HepG2 (cell line): Measurements from ENCODE around the gene NIPAL1. TPM values are rescaled to one million over a fixed set of nuclear protein-coding genes. Genes with fewer than 3 reads are reported as not detected.

Source experiments
- ATAC-seq: fragments of 200-7000 bp; cut with Tn5 transposase; 3 replicates; pipeline ENCODE4 v1.9.1; 2020; ENCODE audit warnings: mild to moderate bottlenecking, moderate library complexity
- BruUV-seq: library from RNA; stranded (reverse); fragments of 400-500 nt; replicated peaks from 2 replicates; lab custom pipeline; 2021; lab: Mats Ljungman, UMichigan
- CTCF ChIA-PET: fragments of 300-600 bp; formaldehyde crosslinking; extraction: SDS; loops from one replicate; lab custom pipeline; 2021; ENCODE audit warnings: low total read pairs, inconsistent platforms, low intra/inter-chr PET ratio; lab: Yijun Ruan, JAX
- POLR2A ChIA-PET: fragments of 350-600 bp; sonication (Branson Sonifier 250); formaldehyde crosslinking; loops from one replicate; lab custom pipeline; 2020; ENCODE audit warnings: antibody characterized with exemption, inconsistent platforms; lab: Yijun Ruan, JAX
- DNase-seq: peaks from one replicate; pipeline ENCODE4 v3.0.0-alpha.2; 2015; ENCODE audit warnings: low spot score
- FAIRE-seq: peaks from 3 replicates; lab custom pipeline; 2011; peaks lifted over from hg19 to GRCh38; lab: Jason Lieb, UNC
- H2AFZ ChIP-seq: one replicate; pipeline ENCODE4 v1.6.1; 2011; ENCODE audit warnings: low read length, inconsistent platforms
- H3K27ac ChIP-seq: fragments of 300-600 bp; 3 replicates; pipeline ENCODE4 v1.8.0; 2011; ENCODE audit warnings: mixed run types, mild to moderate bottlenecking, mixed read lengths, low read length, inconsistent platforms; ENCODE audit not compliant: insufficient read depth; ENCODE audit errors: extremely low read length
- H3K27me3 ChIP-seq, 2 experiments: fragments of 200-600 bp in 1 of 2; 2 replicates in 1 of 2; 3 replicates in 1 of 2; pipeline versions ENCODE4 v1.6.0 to v1.8.0; 2011; ENCODE audit warnings: low read length in 2 of 2, mild to moderate bottlenecking in 2 of 2, moderate library complexity in 2 of 2, inconsistent platforms in 1 of 2; ENCODE audit not compliant: insufficient read depth in 2 of 2, control insufficient read depth in 1 of 2
- H3K36me3 ChIP-seq, 2 experiments: fragments of 200-600 bp in 1 of 2; replicated peaks in 1 of 2; 2 replicates in 1 of 2; 3 replicates in 1 of 2; pipeline versions ENCODE4 v1.5.1 to v1.8.0; 2011; ENCODE audit warnings: low read length in 2 of 2, inconsistent platforms in 1 of 2; ENCODE audit not compliant: insufficient read depth in 2 of 2, control insufficient read depth in 1 of 2
- H3K4me1 ChIP-seq: 2 replicates; pipeline ENCODE4 v1.5.1; 2012; ENCODE audit warnings: low read length, inconsistent platforms; ENCODE audit not compliant: insufficient read depth
- H3K4me2 ChIP-seq: 2 replicates; pipeline ENCODE4 v1.6.0; 2011; ENCODE audit warnings: low read depth, low read length, inconsistent platforms
- H3K4me3 ChIP-seq, 3 experiments: fragments of 200-600 bp in 1 of 3; sonication (generic), shearing (Covaris generic) in 1 of 3; replicated peaks in 1 of 3; 2 replicates each; pipeline ENCODE4 v1.5.1; 2011 to 2016; ENCODE audit warnings: low read length in 3 of 3, inconsistent platforms in 2 of 3, low read depth in 2 of 3, mild to moderate bottlenecking in 2 of 3, control low read depth in 1 of 3, mixed read lengths in 1 of 3; ENCODE audit not compliant: insufficient read depth in 1 of 3
- H3K79me2 ChIP-seq: one replicate; pipeline ENCODE4 v1.6.1; 2011; ENCODE audit warnings: low read length, inconsistent platforms; ENCODE audit not compliant: insufficient read depth
- H3K9ac ChIP-seq: 2 replicates; pipeline ENCODE4 v1.6.0; 2011; ENCODE audit warnings: mild to moderate bottlenecking, low read depth, low read length, inconsistent platforms; ENCODE audit not compliant: insufficient read depth
- H3K9me3 ChIP-seq: 2 replicates; pipeline ENCODE4 v1.5.1; 2012; ENCODE audit warnings: mild to moderate bottlenecking, low read length
- H4K20me1 ChIP-seq: 2 replicates; pipeline ENCODE4 v1.6.0; 2011; ENCODE audit warnings: inconsistent platforms, mild to moderate bottlenecking, low read length, moderate library complexity; ENCODE audit not compliant: insufficient read depth
- ARID5B ChIP-seq: IDR thresholded peaks from 2 replicates; pipeline ENCODE4 v1.4.0; 2020; ENCODE audit warnings: mild to moderate bottlenecking, missing genetic modification reagents
- CCAR2 ChIP-seq: fragments of 200-400 bp; formaldehyde crosslinking; optimal IDR thresholded peaks from 2 replicates; pipeline ENCODE3; 2018; ENCODE audit warnings: low read depth, mild to moderate bottlenecking, low read length, moderate library complexity
- CEBPZ ChIP-seq: IDR thresholded peaks from 2 replicates; pipeline ENCODE4 v1.6.1; 2012; ENCODE audit warnings: low read length, improper control_type of control experiment
- DPF2 ChIP-seq: sonication (generic); formaldehyde crosslinking; IDR thresholded peaks from 2 replicates; pipeline ENCODE4 v1.4.0; 2020; ENCODE audit warnings: mild to moderate bottlenecking, low read depth, missing genetic modification reagents, borderline replicate concordance
- FUBP1 ChIP-seq: sonication (generic); formaldehyde crosslinking; IDR thresholded peaks from 2 replicates; pipeline ENCODE4 v1.5.1; 2020; ENCODE audit warnings: missing genetic modification reagents, mild to moderate bottlenecking, borderline replicate concordance
- GPN1 ChIP-seq: sonication (generic); formaldehyde crosslinking; IDR thresholded peaks from 2 replicates; pipeline ENCODE4 v1.5.1; 2020; ENCODE audit warnings: missing genetic modification reagents, borderline replicate concordance
- MZF1 ChIP-seq: sonication (generic); formaldehyde crosslinking; IDR thresholded peaks from 2 replicates; pipeline ENCODE4 v1.8.1; 2023; ENCODE audit warnings: mild to moderate bottlenecking, missing genetic modification reagents, borderline replicate concordance
- RAD51 ChIP-seq: fragments of 450-650 bp; IDR thresholded peaks from 2 replicates; pipeline ENCODE4 v1.6.1; 2016; ENCODE audit warnings: borderline replicate concordance
- ZEB1 ChIP-seq: IDR thresholded peaks from 2 replicates; pipeline ENCODE4 v1.6.1; 2012; ENCODE audit warnings: mild to moderate bottlenecking, low read depth, inconsistent platforms; ENCODE audit not compliant: insufficient replicate concordance
- ZMAT3 ChIP-seq: sonication (generic); formaldehyde crosslinking; conservative IDR thresholded peaks from 2 replicates; pipeline ENCODE4 v1.7.0; 2021; ENCODE audit warnings: missing genetic modification reagents
- ZNF333 ChIP-seq: sonication (generic); formaldehyde crosslinking; IDR thresholded peaks from 2 replicates; pipeline ENCODE4 v1.4.0; 2020; ENCODE audit warnings: mild to moderate bottlenecking, missing genetic modification reagents, borderline replicate concordance
- ZNF709 ChIP-seq: sonication (generic); formaldehyde crosslinking; IDR thresholded peaks from 2 replicates; pipeline ENCODE4 v1.5.0; 2020; ENCODE audit warnings: mild to moderate bottlenecking, missing genetic modification reagents
- WGBS: methylation state at CpG from one replicate; pipeline ENCODE4 v1.1.6; 2017; ENCODE audit warnings: low lambda C conversion rate; 5-methylcytosine and 5-hydroxymethylcytosine counted together
- in situ Hi-C: cut with HindIII; loops from 2 replicates; pipeline ENCODE4 v1.10.0; 2017; ENCODE audit warnings: low pct_unique_long_range_greater_than_20kb; ENCODE audit not compliant: extremely low pct_ligation_motif_present
- intact Hi-C: fragments of 100-400 bp; cut with micrococcal nuclease; formaldehyde crosslinking; loops from one replicate; pipeline ENCODE4 v1.10.0; 2022; ENCODE audit not compliant: unreplicated experiment
- polyA plus RNA-seq, 8 experiments: library from polyadenylated mRNA; depleted of rRNA in 3 of 8; stranded (reverse) in 7 of 8; unstranded in 1 of 8; fragments of >200 nt; fragmentation: Illumina TruSeq in 4 of 8; extraction: Trizol in 4 of 8; gene quantifications; 2 replicates each; pipeline versions ENCODE4 v1.2.1 to v1.2.3, GENCODE V29; 2011 to 2016; ENCODE audit warnings: low read depth in 4 of 8, missing spikeins in 1 of 8, mixed read lengths in 1 of 8; ENCODE audit not compliant: insufficient read depth in 1 of 8
- total RNA-seq, 5 experiments: library from RNA; depleted of rRNA; stranded (reverse); fragments of >200 nt; fragmentation: Illumina TruSeq; extraction: Trizol; gene quantifications; 2 replicates each; pipeline ENCODE4 v1.2.3, GENCODE V29; 2016; ENCODE audit warnings: low read depth in 1 of 5

NIPAL1 gene
- total and polyA plus RNA-seq, 2 of the 13 experiments (the other 11 are each of a cell fraction or from before 2014, with no cell fraction given): 1.4 to 3.4 TPM

- no peaks in the 10 kb centered on the region for H4K20me1 ChIP-seq
- no peaks in the 10 kb centered on the region for H3K79me2 ChIP-seq
- no peak overlapping the region for H3K9ac ChIP-seq
- in situ Hi-C loops (loop anchor here (25.0 kb wide), 1 partner anchor 366 kb away; no protein-coding TSS in a partner anchor), intact Hi-C loops (no loop called here)
- ChIA-PET CTCF (no interaction called here), POLR2A (no interaction called here)
- no peak overlapping the region for H2AFZ ChIP-seq
- FAIRE-seq (no peak), DNase-seq (no peak), ATAC-seq (no peak)
- H3K27ac ChIP-seq: no peak overlapping the region
- H3K4me2 ChIP-seq: no peak overlapping the region
- WGBS: 42% methylated on average over 2 of the region's 2 CpGs
- BruUV-seq: no TSS peak
- no peaks in the 10 kb centered on the region for H3K4me1 ChIP-seq
- H3K9me3 ChIP-seq: no peaks in the 10 kb centered on the region
- no peaks in the 10 kb centered on the region for H3K36me3 ChIP-seq
- H3K27me3 ChIP-seq: no peaks in the 10 kb centered on the region; a peak in 1 of 5 replicates
- H3K4me3 ChIP-seq: no peak overlapping the region
- TF ChIP-seq ZEB1 (no peak), GPN1 (CRISPR knock-in tag) (no peak), ZNF709 (no peak), FUBP1 (CRISPR knock-in tag) (no peak), ZNF333 (CRISPR knock-in tag) (no peak), CCAR2 (no peak), MZF1 (CRISPR knock-in tag) (no peak), ARID5B (CRISPR knock-in tag) (no peak), CEBPZ (no peak), ZMAT3 (CRISPR knock-in tag) (no peak), RAD51 (no peak), DPF2 (CRISPR knock-in tag) (no peak)
Measured at GRCh38 chr4:48078425-48078824, 61.9 kb downstream of the NIPAL1 start.
